GM19397 (cell line): Measurements from ENCODE around the gene OAS2.

Experiments used
- ATAC-seq: cut with Tn5 transposase; IDR thresholded peaks from one replicate; pipeline ENCODE4 v1.9.1; 2021; ENCODE audit warnings: mild to moderate bottlenecking, moderate library complexity; ENCODE audit not compliant: unreplicated experiment

The OAS2 gene

GRCh38 chr12:113007166-113007565 lies 28.8 kb downstream of the OAS2 start:
- ATAC-seq: no peak

GRCh38 chr12:113010701-113011100 lies 32.4 kb downstream of the OAS2 start:
- ATAC-seq: no peak

GRCh38 chr12:113014565-113014964 lies 36.2 kb downstream of the OAS2 start:
- ATAC-seq: no peak

- ATAC-seq: no peak
Observed at GRCh38 chr12:113016796-113017195, 38.5 kb downstream of the OAS2 start.

- ATAC-seq: no peak
Observed at GRCh38 chr12:113019025-113019424, 40.7 kb downstream of the OAS2 start.

- ATAC-seq: no peak
Observed at GRCh38 chr12:113021500-113021899, 43.2 kb downstream of the OAS2 start.

- ATAC-seq: no peak
Observed at GRCh38 chr12:113022563-113023297, 44.4 kb downstream of the OAS2 start.

GRCh38 chr12:113027726-113028125 lies 49.4 kb downstream of the OAS2 start:
- ATAC-seq: no peak

- no peak for ATAC-seq
Observed at GRCh38 chr12:113030875-113031525, 52.7 kb downstream of the OAS2 start.

- no peak for ATAC-seq
Observed at GRCh38 chr12:113039911-113040445, 61.7 kb downstream of the OAS2 start.

- no peak for ATAC-seq
Observed at GRCh38 chr12:113040722-113041171, 62.4 kb downstream of the OAS2 start.

- no peak for ATAC-seq
Observed at GRCh38 chr12:113041560-113041959, 63.2 kb downstream of the OAS2 start.

GRCh38 chr12:113043240-113043639 lies 64.9 kb downstream of the OAS2 start:
- ATAC-seq: no peak

GRCh38 chr12:113044516-113044915 lies 66.2 kb downstream of the OAS2 start:
- no peak for ATAC-seq

- no peak for ATAC-seq
Observed at GRCh38 chr12:113048716-113049127, 70.4 kb downstream of the OAS2 start.

GRCh38 chr12:113049976-113050742 lies 71.8 kb downstream of the OAS2 start:
- ATAC-seq: no peak

GRCh38 chr12:113050795-113051194 lies 72.5 kb downstream of the OAS2 start:
- ATAC-seq: no peak

GRCh38 chr12:113051759-113052158 lies 73.4 kb downstream of the OAS2 start:
- no peak for ATAC-seq

GRCh38 chr12:113052326-113052725 lies 74.0 kb downstream of the OAS2 start:
- no peak for ATAC-seq

- no peak for ATAC-seq
Observed at GRCh38 chr12:113054948-113055486, 76.7 kb downstream of the OAS2 start.
